Measurements from ENCODE around the gene ARL15. TPM values are rescaled to one million over a fixed set of nuclear protein-coding genes. Genes with fewer than 3 reads are reported as not detected.

Gene ARL15
- total RNA-seq, 4 donors from 2014 or later, result 8.5 to 19.1 (median 12.0) TPM

DNA sequence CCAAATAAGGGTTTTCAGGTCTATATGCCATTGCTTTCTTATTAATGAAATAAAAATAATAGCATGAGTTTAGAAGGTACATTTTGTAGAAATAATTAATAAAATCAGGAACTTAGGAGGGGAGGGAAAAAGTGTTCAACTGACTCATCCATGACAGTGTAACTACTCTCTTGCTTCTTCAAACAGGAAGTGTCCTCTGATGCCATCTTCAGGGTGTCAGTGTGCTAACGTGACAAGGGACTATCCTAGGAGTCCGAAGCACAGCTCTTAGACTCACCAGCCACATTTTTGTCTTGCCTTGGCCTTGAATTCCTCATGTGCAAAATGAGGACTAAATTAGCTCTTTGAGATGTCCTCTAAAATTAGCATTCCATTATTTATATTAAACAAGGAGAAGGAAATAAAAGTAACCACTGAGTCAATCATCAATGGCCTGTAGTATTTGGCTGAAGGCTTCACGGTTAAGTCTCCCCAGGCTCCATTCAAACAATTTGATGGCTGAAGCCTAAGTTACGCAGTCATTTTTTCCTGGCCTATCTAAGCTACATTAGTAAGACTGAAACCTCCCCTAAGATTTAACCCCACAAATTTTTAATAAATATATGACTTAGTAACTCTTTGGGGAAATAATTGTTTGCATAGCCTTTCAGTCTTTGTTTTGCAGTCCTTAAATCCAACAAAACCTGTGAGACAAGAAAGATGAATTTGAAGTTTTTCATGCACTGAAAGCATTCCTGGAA, 151.1 kb downstream of the ARL15 start:
- 69 to 85% methylated on average over 4 of the region's 4 CpGs for WGBS, 2 donors
- Histone ChIP-seq H3K36me3 (no peaks in the 10 kb centered on the region), H3K9me3 (no peaks in the 10 kb centered on the region), H3K27me3 (no peaks in the 10 kb centered on the region), H3K4me3 (no peak overlapping the region), H3K27ac (no peak overlapping the region), H3K4me1 (no peaks in the 10 kb centered on the region)
- intact Hi-C loops (cut with DNase I), result no loop called here
- DNase-seq, result no peak
- TF ChIP-seq, protein P1, sequence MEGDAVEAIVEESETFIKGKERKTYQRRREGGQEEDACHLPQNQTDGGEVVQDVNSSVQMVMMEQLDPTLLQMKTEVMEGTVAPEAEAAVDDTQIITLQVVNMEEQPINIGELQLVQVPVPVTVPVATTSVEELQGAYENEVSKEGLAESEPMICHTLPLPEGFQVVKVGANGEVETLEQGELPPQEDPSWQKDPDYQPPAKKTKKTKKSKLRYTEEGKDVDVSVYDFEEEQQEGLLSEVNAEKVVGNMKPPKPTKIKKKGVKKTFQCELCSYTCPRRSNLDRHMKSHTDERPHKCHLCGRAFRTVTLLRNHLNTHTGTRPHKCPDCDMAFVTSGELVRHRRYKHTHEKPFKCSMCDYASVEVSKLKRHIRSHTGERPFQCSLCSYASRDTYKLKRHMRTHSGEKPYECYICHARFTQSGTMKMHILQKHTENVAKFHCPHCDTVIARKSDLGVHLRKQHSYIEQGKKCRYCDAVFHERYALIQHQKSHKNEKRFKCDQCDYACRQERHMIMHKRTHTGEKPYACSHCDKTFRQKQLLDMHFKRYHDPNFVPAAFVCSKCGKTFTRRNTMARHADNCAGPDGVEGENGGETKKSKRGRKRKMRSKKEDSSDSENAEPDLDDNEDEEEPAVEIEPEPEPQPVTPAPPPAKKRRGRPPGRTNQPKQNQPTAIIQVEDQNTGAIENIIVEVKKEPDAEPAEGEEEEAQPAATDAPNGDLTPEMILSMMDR (IDR thresholded peaks at IDR 0.05), result no peak
- TF ChIP-seq POLR2A (IDR thresholded peaks at IDR 0.05), result no peak

DNA sequence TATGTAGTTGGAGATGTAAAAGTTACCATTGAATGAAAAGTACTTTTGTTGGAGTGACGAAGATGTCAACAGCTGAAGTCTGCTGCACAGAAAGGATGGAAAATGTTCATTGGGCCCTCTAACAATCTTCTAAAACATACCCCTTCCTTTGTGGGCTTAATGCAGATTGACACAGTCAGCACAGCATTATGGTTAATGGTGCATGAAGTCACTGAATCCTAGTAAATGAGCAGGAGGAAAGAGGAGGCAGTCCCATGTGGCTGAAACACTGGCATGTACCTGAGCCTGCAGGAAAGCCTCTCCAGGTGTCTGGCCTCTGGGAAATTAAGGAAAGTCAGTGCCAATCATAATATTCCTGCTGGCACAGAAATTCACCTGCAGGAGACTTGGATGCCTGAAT, 153.8 kb downstream of the ARL15 start:
- H3K4me1 ChIP-seq, result no peaks in the 10 kb centered on the region
- H3K4me3 ChIP-seq, result no peak overlapping the region
- no peak for TF ChIP-seq POLR2A (IDR thresholded peaks at IDR 0.05)
- TF ChIP-seq, protein P1 (IDR thresholded peaks at IDR 0.05), result no peak
- no peaks in the 10 kb centered on the region for H3K9me3 ChIP-seq
- no peaks in the 10 kb centered on the region for H3K36me3 ChIP-seq
- no peak for DNase-seq
- no peak overlapping the region for H3K27ac ChIP-seq
- intact Hi-C loops (cut with DNase I), result no loop called here
- WGBS, 2 donors, result 73 to 94% methylated on average over 1 of the region's 1 CpG
- no peaks in the 10 kb centered on the region for H3K27me3 ChIP-seq

DNA sequence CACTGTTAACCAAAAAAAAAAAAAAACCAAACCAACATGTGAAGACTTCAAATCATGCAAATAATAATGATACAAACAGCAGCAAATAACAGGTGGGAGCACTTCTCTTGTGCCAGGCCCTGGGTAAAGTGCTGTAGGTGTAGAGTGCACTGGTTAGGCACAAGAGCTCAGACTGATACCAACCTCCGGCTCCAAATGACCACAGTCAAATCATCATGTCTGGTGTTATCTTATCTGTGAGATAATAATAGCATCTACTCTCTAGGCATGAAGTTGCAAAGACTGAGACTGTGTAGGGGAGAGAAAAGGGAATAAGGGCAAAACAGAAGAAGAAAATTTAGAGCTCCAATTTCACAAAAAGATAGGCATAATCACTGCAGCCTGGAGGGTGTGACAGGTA, 159.5 kb downstream of the ARL15 start:
- 93 to 95% methylated on average over 1 of the region's 1 CpG for WGBS, 2 donors
- H3K36me3 ChIP-seq, result peaks cover 0 to 2% (median 0%) of the 10 kb centered on the region in 3 donors
- H3K9me3 ChIP-seq, result no peaks in the 10 kb centered on the region
- TF ChIP-seq, protein P1 (IDR thresholded peaks at IDR 0.05), result no peak
- no peak for TF ChIP-seq POLR2A (IDR thresholded peaks at IDR 0.05)
- H3K4me1 ChIP-seq, result no peaks in the 10 kb centered on the region
- intact Hi-C loops (cut with DNase I), result no loop called here
- H3K27me3 ChIP-seq, result no peaks in the 10 kb centered on the region
- no peak overlapping the region for H3K4me3 ChIP-seq
- DNase-seq, result no peak
- H3K27ac ChIP-seq, result no peak overlapping the region

DNA sequence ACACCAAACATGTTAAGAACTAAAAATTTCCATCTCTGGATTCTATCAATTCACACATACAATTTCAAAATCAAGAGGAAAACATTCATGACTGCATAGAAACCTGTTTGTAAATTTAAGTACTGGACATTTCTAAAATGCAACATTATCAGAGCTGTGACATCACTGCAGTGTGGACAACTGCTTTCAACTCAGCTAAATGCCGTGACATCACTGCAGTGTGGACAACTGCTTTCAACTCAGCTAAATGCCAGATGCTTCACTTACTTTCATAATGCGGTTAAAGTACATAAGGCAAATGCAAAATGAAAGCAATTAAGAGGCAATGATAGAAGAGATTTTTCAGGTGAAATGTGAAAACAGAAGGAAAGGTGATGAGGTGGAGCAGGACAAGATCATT, 161.5 kb downstream of the ARL15 start:
- no peaks in the 10 kb centered on the region for H3K9me3 ChIP-seq
- intact Hi-C loops (cut with DNase I), result no loop called here
- H3K36me3 ChIP-seq, result peaks cover 0 to 2% (median 0%) of the 10 kb centered on the region in 3 donors
- no peak overlapping the region for H3K27ac ChIP-seq
- 96 to 97% methylated on average over 2 of the region's 2 CpGs for WGBS, 2 donors
- H3K4me3 ChIP-seq, result no peak overlapping the region
- no peak for DNase-seq
- H3K4me1 ChIP-seq, result no peaks in the 10 kb centered on the region
- no peaks in the 10 kb centered on the region for H3K27me3 ChIP-seq
- no peak for TF ChIP-seq POLR2A (IDR thresholded peaks at IDR 0.05)
- TF ChIP-seq, protein P1 (IDR thresholded peaks at IDR 0.05), result no peak

DNA sequence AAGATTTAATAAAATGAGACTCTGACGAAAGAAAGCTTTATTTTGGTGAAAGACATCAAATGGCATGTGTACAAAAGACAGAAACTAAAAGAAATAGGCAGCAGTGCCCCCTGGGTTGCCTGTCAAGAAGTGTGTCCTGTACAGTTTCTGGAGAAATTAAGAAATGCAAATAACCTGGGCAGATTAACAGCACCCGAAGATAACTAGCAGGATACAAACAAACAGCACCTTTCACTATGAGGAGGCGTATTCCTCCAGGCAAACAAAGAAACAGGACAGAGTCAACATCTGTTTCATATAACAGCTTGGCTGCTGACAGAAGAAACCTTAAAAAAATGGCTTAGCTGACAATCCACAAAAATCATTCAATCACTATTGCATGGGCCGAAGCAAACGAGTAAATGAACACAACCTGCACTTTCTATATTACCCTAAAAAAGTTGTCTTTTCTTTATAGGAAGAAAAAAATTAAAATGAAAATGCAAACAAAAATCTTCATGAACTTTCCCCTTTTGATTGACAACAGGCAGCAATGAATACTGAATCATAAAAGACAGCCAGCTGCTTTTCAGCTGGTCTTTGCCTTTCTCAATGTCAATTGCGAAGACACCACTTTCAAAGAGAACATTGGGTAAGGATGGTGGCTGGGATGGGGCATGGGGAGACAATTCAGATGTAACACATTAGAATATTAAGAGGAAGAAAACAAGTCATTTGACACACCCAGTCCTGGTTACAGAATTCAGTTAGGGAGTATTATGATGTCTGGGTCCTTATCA, 162.1 kb downstream of the ARL15 start:
- WGBS, 2 donors, result 58 to 65% methylated on average over 6 of the region's 6 CpGs
- TF ChIP-seq, protein P1 (IDR thresholded peaks at IDR 0.05), result no peak
- TF ChIP-seq POLR2A (IDR thresholded peaks at IDR 0.05), result no peak
- no peak for DNase-seq

More for the DNA sequence above, 162.1 kb downstream of the ARL15 start:
- intact Hi-C loops (cut with DNase I), result no loop called here
- H3K4me3 ChIP-seq, result no peak overlapping the region
- no peaks in the 10 kb centered on the region for H3K4me1 ChIP-seq
- no peaks in the 10 kb centered on the region for H3K27me3 ChIP-seq
- H3K36me3 ChIP-seq, result peaks cover 0 to 2% (median 0%) of the 10 kb centered on the region in 3 donors
- H3K9me3 ChIP-seq, result no peaks in the 10 kb centered on the region
- no peak overlapping the region for H3K27ac ChIP-seq

All from esophagus squamous epithelium (tissue), 5 donors.